CD4-positive, alpha-beta memory T cell (primary cell): ENCODE data around the gene CNR2. TPM values are rescaled to one million over a fixed set of nuclear protein-coding genes. Genes with fewer than 3 reads are reported as not detected.
"Not testable (repeated sequence)": the region's sequence is repeated elsewhere in the genome, so short reads cannot be mapped to it uniquely, and the experiment has no call there.

Experiments used
- CTCF ChIA-PET: fragments of 350-600 bp; sonication (Branson Sonifier 250); formaldehyde crosslinking; loops from one replicate; lab custom pipeline; 2021; ENCODE audit warnings: inconsistent platforms; ENCODE audit not compliant: partially characterized antibody; lab: Charles Lee
- POLR2A ChIA-PET: fragments of 350-600 bp; sonication (Branson Sonifier 250); formaldehyde crosslinking; loops from one replicate; lab custom pipeline; 2021; ENCODE audit not compliant: partially characterized antibody; lab: Charles Lee
- DNase-seq, 5 donors: peaks; one replicate each; pipeline versions ENCODE4 v3.0.0 to v3.0.0-alpha.2; 2020 to 2022; ENCODE audit warnings: mixed read lengths in 1 of 5
- H3K27ac ChIP-seq: one replicate; pipeline ENCODE4 v1.7.0; 2013; ENCODE audit warnings: low read depth, low read length
- H3K27me3 ChIP-seq: 2 replicates; pipeline ENCODE4 v1.7.0; 2013; ENCODE audit warnings: mild to moderate bottlenecking, low read length, moderate library complexity; ENCODE audit not compliant: insufficient read depth
- H3K36me3 ChIP-seq: 2 replicates; pipeline ENCODE4 v1.7.0; 2013; ENCODE audit warnings: mild to moderate bottlenecking, low read length, moderate library complexity; ENCODE audit not compliant: insufficient read depth
- H3K4me1 ChIP-seq: 2 replicates; pipeline ENCODE4 v1.7.0; 2013; ENCODE audit warnings: mild to moderate bottlenecking, low read length, moderate library complexity; ENCODE audit not compliant: insufficient read depth
- H3K4me3 ChIP-seq, 2 donors: one replicate each; pipeline ENCODE4 v1.7.0; 2013; ENCODE audit warnings: low read length in 2 of 2, mild to moderate bottlenecking in 1 of 2
- H3K9me3 ChIP-seq, 2 donors: one replicate each; pipeline ENCODE4 v1.7.0; 2013; ENCODE audit warnings: low read length in 2 of 2, control low read depth in 1 of 2; ENCODE audit not compliant: control insufficient read depth in 1 of 2
- H3K27ac Mint-ChIP-seq, 7 donors: one replicate each; pipeline ENCODE4 v1.8.0; 2020 to 2021; ENCODE audit warnings: mixed read lengths in 7 of 7, mild to moderate bottlenecking in 6 of 7, inconsistent platforms in 3 of 7, moderate library complexity in 3 of 7
- H3K27me3 Mint-ChIP-seq, 2 donors: one replicate each; pipeline ENCODE4 v1.8.0; 2020 to 2021; ENCODE audit warnings: mixed read lengths in 2 of 2
- H3K36me3 Mint-ChIP-seq, 2 donors: one replicate each; pipeline ENCODE4 v1.8.0; 2020 to 2021; ENCODE audit warnings: mixed read lengths in 2 of 2, inconsistent platforms in 1 of 2, mild to moderate bottlenecking in 1 of 2
- H3K4me1 Mint-ChIP-seq, 4 donors: one replicate each; pipeline ENCODE4 v1.8.0; 2020 to 2021; ENCODE audit warnings: mixed read lengths in 4 of 4, mild to moderate bottlenecking in 1 of 4
- H3K4me3 Mint-ChIP-seq, 8 donors: one replicate each; pipeline ENCODE4 v1.8.0; 2020 to 2021; ENCODE audit warnings: mixed read lengths in 8 of 8, mild to moderate bottlenecking in 7 of 8, moderate library complexity in 6 of 8, inconsistent platforms in 3 of 8
- H3K9me3 Mint-ChIP-seq, 8 donors: one replicate each; pipeline ENCODE4 v1.8.0; 2020 to 2021; ENCODE audit warnings: mixed read lengths in 8 of 8, mild to moderate bottlenecking in 5 of 8, inconsistent platforms in 3 of 8, moderate library complexity in 1 of 8
- intact Hi-C: fragments of 100-400 bp; cut with micrococcal nuclease; formaldehyde crosslinking; loops from one replicate; pipeline ENCODE4 v1.15.1; 2023
- polyA plus RNA-seq, 2 donors: library from polyadenylated mRNA; unstranded; fragments of 300-500 nt; fragmentation: Illumina TruSeq; gene quantifications; one replicate each; pipeline ENCODE4 v1.2.3, GENCODE V29; 2021
- total RNA-seq, 2 experiments: library from RNA; stranded (reverse); gene quantifications; one replicate each; pipeline ENCODE4 v1.2.3, GENCODE V29; 2021

The CNR2 gene
- total and polyA plus RNA-seq, 4 experiments from 2014 or later, result 0.36 TPM; not detected in 3

GRCh38 chr1:23862640-23863039, 50.5 kb downstream of the CNR2 start:
- no peaks in the 10 kb centered on the region for H3K27me3 Mint-ChIP-seq
- H3K4me1 ChIP-seq, result peaks cover 16% of the 10 kb centered on the region
- no peak overlapping the region for H3K4me3 ChIP-seq
- H3K9me3 Mint-ChIP-seq, result no peaks in the 10 kb centered on the region
- POLR2A ChIA-PET, result no interaction called here
- peaks cover 10 to 12% (median 11%) of the 10 kb centered on the region in 4 donors for H3K4me1 Mint-ChIP-seq
- no peak overlapping the region for H3K27ac Mint-ChIP-seq
- peaks cover 21 to 37% of the 10 kb centered on the region in 2 donors for H3K36me3 Mint-ChIP-seq
- H3K9me3 ChIP-seq, result no peaks in the 10 kb centered on the region
- H3K27ac ChIP-seq, result no peak overlapping the region
- no peak for DNase-seq
- peaks cover 28% of the 10 kb centered on the region for H3K36me3 ChIP-seq
- H3K4me3 Mint-ChIP-seq, result no peak overlapping the region
- CTCF ChIA-PET, result no interaction called here
- intact Hi-C loops, result no loop called here
- H3K27me3 ChIP-seq, result no peaks in the 10 kb centered on the region

DNA sequence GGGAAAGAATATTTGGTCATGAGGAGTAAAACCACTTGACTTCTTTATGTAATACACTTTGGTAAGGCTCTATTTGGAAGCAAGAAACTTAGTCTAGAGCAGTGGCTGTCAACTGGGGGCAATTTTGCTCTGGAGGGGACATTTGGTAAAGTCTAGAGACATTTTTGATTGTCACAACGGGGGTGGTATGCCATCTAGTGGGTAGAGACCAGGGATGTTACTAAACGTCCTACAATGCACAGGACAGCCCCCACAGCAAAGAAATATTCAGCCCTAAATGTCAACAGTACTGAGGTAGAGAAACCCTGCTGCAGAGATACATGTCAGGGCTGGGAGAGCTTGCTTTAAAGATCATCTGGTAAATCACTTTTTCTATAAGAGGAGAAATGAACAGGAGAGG, 58.6 kb downstream of the CNR2 start:
- H3K4me1 Mint-ChIP-seq, result peaks cover 0 to 5% (median 2%) of the 10 kb centered on the region in 4 donors
- DNase-seq, result no peak
- Histone ChIP-seq H3K27ac (no peak overlapping the region), H3K27me3 (no peaks in the 10 kb centered on the region), H3K4me1 (no peaks in the 10 kb centered on the region), H3K4me3 (no peak overlapping the region), H3K9me3 (no peaks in the 10 kb centered on the region), H3K36me3 (peaks cover 18% of the 10 kb centered on the region)
- peaks cover 0 to 1% (median 0%) of the 10 kb centered on the region in 8 donors for H3K9me3 Mint-ChIP-seq
- H3K27ac Mint-ChIP-seq, result no peak overlapping the region
- no peak overlapping the region for H3K4me3 Mint-ChIP-seq
- intact Hi-C loops, result no loop called here
- ChIA-PET CTCF (interaction anchor here (2.0 to 2.7 kb wide), 2 partner anchors 45 to 83 kb away, joined by 7 to 12 read pairs; no protein-coding TSS in a partner anchor), POLR2A (interaction anchor here (1.5 kb wide), 1 partner anchor 29 kb away, joined by 4 read pairs; the partner anchor contains the start of gene HMGCL)
- H3K36me3 Mint-ChIP-seq, result peaks cover 32 to 44% of the 10 kb centered on the region in 2 donors
- no peaks in the 10 kb centered on the region for H3K27me3 Mint-ChIP-seq

GRCh38 chr1:23853124-23853523, 60.0 kb downstream of the CNR2 start:
- H3K36me3 Mint-ChIP-seq, result peaks cover 39 to 46% of the 10 kb centered on the region in 2 donors
- H3K27me3 ChIP-seq, H3K4me1 Mint-ChIP-seq, POLR2A ChIA-PET, H3K27ac Mint-ChIP-seq, CTCF ChIA-PET, H3K4me3 ChIP-seq, DNase-seq, H3K4me3 Mint-ChIP-seq, H3K36me3 ChIP-seq, H3K9me3 Mint-ChIP-seq, H3K27me3 Mint-ChIP-seq, H3K9me3 ChIP-seq, H3K27ac ChIP-seq, intact Hi-C loops, H3K4me1 ChIP-seq: not testable (repeated sequence)

DNA sequence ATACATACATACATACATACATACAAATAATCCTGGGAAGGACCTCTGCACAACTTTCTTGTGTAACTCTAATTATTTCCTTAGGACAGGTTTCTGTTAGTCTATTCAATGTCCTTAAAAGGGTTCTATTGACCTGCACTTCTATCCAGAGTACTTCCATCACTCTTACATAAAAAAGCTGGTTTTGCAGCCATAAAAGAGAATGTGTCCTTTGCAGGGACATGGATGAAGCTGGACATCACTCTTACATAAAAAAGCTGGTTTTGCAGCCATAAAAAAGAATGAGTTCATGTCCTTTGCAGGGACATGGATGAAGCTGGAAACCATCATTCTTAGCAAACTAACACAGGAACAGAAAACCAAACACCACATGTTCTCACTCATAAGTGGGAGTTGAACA, 61.8 kb downstream of the CNR2 start:
- H3K27me3 ChIP-seq, H3K4me1 Mint-ChIP-seq, H3K27ac ChIP-seq, H3K4me1 ChIP-seq, POLR2A ChIA-PET, CTCF ChIA-PET, intact Hi-C loops, DNase-seq, H3K4me3 ChIP-seq, H3K27me3 Mint-ChIP-seq, H3K9me3 ChIP-seq: not testable (repeated sequence)
- Mint-ChIP-seq H3K9me3 (peaks cover 0 to 13% (median 0%) of the 10 kb centered on the region in 8 donors), H3K4me3 (peak overlapping the region in 1 of 8 donors; percentile 20), H3K36me3 (peaks cover 49 to 50% of the 10 kb centered on the region in 2 donors), H3K27ac (peak overlapping the region in 1 of 7 donors; percentile 41)
- peaks cover 15% of the 10 kb centered on the region for H3K36me3 ChIP-seq

DNA sequence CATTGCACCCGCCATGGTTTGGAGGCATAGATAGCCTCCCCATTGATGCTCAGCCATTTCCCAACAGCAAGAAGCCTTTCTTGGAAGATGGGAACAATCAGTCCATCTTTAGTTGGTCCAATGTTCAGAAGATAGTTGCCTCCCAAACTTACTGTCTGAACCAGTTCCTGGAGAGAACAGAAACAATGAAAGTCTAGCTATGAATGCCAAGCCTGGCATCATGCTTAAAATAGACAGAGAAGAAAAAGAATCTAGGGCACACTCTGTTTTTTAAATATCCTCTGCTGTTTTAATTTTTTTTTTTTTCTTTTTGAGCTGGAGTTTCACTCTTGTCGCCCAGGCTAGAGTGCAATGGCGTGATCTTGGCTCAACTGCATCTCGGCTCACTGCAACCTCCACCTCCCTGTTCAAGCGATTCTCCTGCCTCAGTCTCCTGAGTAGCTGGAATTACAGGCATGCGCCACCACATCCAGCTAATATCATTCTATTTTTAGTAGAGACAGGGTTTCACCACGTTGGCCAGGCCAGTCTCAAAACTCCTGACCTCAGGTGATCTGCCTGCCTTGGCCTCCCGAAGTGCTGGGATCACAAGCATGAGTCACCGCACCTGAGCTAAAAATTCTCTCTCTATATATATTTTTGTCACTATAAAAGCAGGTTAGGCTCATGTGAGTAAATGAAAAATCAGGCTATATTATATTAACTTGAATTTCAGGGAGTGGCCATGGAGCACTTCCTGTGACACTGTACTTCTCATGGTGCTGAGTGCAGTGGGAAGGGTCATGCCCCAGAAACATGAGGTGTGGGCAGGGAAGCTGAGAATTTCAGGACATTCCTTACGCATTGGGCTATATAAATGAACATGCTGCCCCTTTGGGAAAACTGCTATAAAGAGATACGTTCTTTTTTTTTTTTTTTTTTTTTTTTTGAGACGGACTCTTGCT, 64.2 kb downstream of the CNR2 start:
- DNase-seq, result no peak
- POLR2A ChIA-PET, result interaction anchor here (0.6 kb wide), 1 partner anchor 9 kb away, joined by 4 read pairs; no protein-coding TSS in a partner anchor
- no peaks in the 10 kb centered on the region for H3K27me3 Mint-ChIP-seq
- intact Hi-C loops, result no loop called here
- H3K36me3 ChIP-seq, result peaks cover 8% of the 10 kb centered on the region
- H3K4me3 ChIP-seq, result no peak overlapping the region
- no peak overlapping the region for H3K27ac Mint-ChIP-seq
- no peaks in the 10 kb centered on the region for H3K4me1 Mint-ChIP-seq
- H3K9me3 ChIP-seq, result no peaks in the 10 kb centered on the region
- peaks cover 45 to 46% of the 10 kb centered on the region in 2 donors for H3K36me3 Mint-ChIP-seq
- H3K27me3 ChIP-seq, result no peaks in the 10 kb centered on the region
- CTCF ChIA-PET, result interaction anchor here (1.2 kb wide), 1 partner anchor 20 kb away, joined by 5 read pairs; no protein-coding TSS in a partner anchor
- H3K4me3 Mint-ChIP-seq, result no peak overlapping the region
- H3K4me1 ChIP-seq, result no peaks in the 10 kb centered on the region
- H3K9me3 Mint-ChIP-seq, result peaks cover 0 to 13% (median 0%) of the 10 kb centered on the region in 8 donors
- H3K27ac ChIP-seq, result no peak overlapping the region

- H3K27ac Mint-ChIP-seq, H3K27me3 ChIP-seq, H3K27me3 Mint-ChIP-seq, intact Hi-C loops, H3K4me3 Mint-ChIP-seq, H3K4me1 ChIP-seq, H3K36me3 ChIP-seq, POLR2A ChIA-PET, CTCF ChIA-PET, DNase-seq, H3K4me3 ChIP-seq, H3K27ac ChIP-seq, H3K4me1 Mint-ChIP-seq, H3K9me3 ChIP-seq: not testable (repeated sequence)
- H3K36me3 Mint-ChIP-seq, result peaks cover 43 to 45% of the 10 kb centered on the region in 2 donors
- peaks cover 0 to 13% (median 0%) of the 10 kb centered on the region in 8 donors for H3K9me3 Mint-ChIP-seq
These were observed 65.6 kb downstream of the CNR2 start for GRCh38 chr1:23847482-23848095.

DNA sequence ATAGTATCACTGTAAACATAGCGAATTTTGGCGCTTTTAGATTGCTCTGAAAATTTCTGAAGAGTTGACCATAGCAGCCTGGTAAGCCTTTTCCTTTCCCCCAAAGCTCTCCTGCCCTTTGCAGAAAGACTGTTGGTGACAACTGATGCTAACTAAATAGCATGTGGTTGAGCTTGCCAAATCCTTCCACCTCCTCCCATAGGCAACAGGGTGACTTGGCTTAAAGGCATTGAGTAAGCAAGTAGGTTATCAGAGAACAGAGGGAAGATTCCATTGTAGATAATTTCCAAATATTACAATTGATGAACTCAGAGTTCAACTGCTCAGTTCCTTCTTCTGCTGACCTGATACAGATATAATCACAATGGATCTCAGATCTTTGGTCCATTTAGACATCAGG, 68.0 kb downstream of the CNR2 start:
- no peak overlapping the region for H3K27ac ChIP-seq
- H3K27ac Mint-ChIP-seq, result peak overlapping the region in 1 of 7 donors; percentile 3
- no peak overlapping the region for H3K4me3 ChIP-seq
- peaks cover 0 to 13% (median 0%) of the 10 kb centered on the region in 8 donors for H3K9me3 Mint-ChIP-seq
- intact Hi-C loops, result no loop called here
- no peak for DNase-seq
- no peaks in the 10 kb centered on the region for H3K9me3 ChIP-seq
- no peaks in the 10 kb centered on the region for H3K27me3 ChIP-seq
- H3K36me3 ChIP-seq, result peaks cover 8% of the 10 kb centered on the region
- no peaks in the 10 kb centered on the region for H3K4me1 ChIP-seq
- CTCF ChIA-PET, result no interaction called here
- no peak overlapping the region for H3K4me3 Mint-ChIP-seq
- POLR2A ChIA-PET, result no interaction called here
- H3K36me3 Mint-ChIP-seq, result peaks cover 39 to 40% of the 10 kb centered on the region in 2 donors
- H3K4me1 Mint-ChIP-seq, result no peaks in the 10 kb centered on the region
- no peaks in the 10 kb centered on the region for H3K27me3 Mint-ChIP-seq
